ENCODE data around the gene ACSL3. TPM values are rescaled to one million over a fixed set of nuclear protein-coding genes. Genes with fewer than 3 reads are reported as not detected.

The ACSL3 gene
- total RNA-seq, 3 donors from 2014 or later (not counting 1 experiment from before 2014, with no cell fraction given), result 55.4 to 86.6 (median 66.7) TPM

DNA sequence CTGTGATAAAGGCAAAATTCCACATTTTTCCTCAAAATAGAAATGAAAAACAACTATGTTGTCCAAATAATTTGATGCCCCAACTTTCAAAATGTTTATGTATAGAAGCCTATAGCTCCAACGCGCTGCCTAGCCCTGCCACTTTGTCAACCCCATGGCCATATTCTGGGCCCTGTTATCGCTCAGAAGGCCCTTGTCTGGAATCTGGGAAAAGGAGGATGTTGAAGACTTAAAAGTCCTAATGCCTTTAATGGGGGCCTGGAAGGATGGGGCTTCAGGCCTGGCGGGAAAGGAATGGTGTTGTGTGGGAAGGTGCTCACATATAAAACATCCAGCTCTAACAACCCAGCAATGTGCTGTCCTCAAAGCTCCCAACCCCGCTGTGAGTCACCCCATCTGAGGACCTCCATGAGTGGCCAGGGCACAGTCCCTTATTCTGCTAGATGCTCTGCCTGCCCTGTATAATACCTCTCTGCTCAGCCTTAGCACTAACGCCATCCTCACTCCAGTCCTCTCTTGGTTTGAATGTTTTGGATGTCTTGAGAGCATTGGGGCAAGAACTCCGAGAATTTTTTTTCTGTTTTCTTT is 86.0 kb downstream of the ACSL3 start:
- H3K9me3 Mint-ChIP-seq, result no peaks in the 10 kb centered on the region
- no peak overlapping the region for H3K27ac Mint-ChIP-seq
- peaks cover 0 to 7% of the 10 kb centered on the region in 2 donors for H3K27me3 Mint-ChIP-seq (ENCODE audit: low read depth in 2 of 2)
- H3K27me3 ChIP-seq (ENCODE audit: control insufficient read depth, insufficient read depth, low read length), result no peaks in the 10 kb centered on the region
- no peaks in the 10 kb centered on the region for H3K36me3 Mint-ChIP-seq
- no peaks in the 10 kb centered on the region for H3K9me3 ChIP-seq (ENCODE audit: control insufficient read depth, insufficient read depth, low read length)
- intact Hi-C loops (cut with micrococcal nuclease), result no loop called here
- H3K4me1 ChIP-seq (ENCODE audit: control insufficient read depth, insufficient read depth, low read length), result no peaks in the 10 kb centered on the region
- H3K4me3 Mint-ChIP-seq, result no peak overlapping the region
- no peak overlapping the region for H3K27ac ChIP-seq (ENCODE audit: low read length)
- H3K36me3 ChIP-seq (ENCODE audit: control insufficient read depth, insufficient read depth, low read length), result no peaks in the 10 kb centered on the region
- TF ChIP-seq, protein P1, sequence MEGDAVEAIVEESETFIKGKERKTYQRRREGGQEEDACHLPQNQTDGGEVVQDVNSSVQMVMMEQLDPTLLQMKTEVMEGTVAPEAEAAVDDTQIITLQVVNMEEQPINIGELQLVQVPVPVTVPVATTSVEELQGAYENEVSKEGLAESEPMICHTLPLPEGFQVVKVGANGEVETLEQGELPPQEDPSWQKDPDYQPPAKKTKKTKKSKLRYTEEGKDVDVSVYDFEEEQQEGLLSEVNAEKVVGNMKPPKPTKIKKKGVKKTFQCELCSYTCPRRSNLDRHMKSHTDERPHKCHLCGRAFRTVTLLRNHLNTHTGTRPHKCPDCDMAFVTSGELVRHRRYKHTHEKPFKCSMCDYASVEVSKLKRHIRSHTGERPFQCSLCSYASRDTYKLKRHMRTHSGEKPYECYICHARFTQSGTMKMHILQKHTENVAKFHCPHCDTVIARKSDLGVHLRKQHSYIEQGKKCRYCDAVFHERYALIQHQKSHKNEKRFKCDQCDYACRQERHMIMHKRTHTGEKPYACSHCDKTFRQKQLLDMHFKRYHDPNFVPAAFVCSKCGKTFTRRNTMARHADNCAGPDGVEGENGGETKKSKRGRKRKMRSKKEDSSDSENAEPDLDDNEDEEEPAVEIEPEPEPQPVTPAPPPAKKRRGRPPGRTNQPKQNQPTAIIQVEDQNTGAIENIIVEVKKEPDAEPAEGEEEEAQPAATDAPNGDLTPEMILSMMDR (IDR thresholded peaks at IDR 0.05), result no peak
- no peak overlapping the region for H3K4me3 ChIP-seq (ENCODE audit: low read length)
- 95% methylated on average over 5 of the region's 7 CpGs for WGBS (ENCODE audit: insufficient coverage)
- no peak for ATAC-seq
- H3K4me1 Mint-ChIP-seq, result no peaks in the 10 kb centered on the region
- DNase-seq, result no peak

DNA sequence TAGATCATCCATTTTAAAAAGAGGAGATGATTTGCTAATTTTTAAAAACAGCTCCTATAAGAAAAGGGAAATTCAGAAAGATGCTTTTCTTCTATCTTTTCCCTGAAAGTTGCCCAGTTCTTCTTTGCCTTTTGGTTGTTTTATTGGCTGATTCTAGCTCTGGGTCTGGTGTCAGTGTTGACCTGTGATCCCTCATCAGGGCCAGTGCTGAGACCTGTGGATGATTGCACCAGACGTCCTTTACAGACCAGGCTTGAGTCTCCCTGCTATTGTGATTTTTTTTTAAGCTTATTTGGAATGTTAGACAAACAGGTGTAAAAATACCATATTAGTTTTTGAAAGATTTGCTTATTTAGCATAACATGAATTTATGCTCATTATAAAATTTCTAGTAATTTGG is 88.2 kb downstream of the ACSL3 start:
- H3K36me3 Mint-ChIP-seq, result no peaks in the 10 kb centered on the region
- DNase-seq (no peak), ATAC-seq (no peak)
- Histone ChIP-seq H3K9me3 (ENCODE audit: control insufficient read depth, insufficient read depth, low read length) (no peaks in the 10 kb centered on the region), H3K4me1 (ENCODE audit: control insufficient read depth, insufficient read depth, low read length) (no peaks in the 10 kb centered on the region), H3K27me3 (ENCODE audit: control insufficient read depth, insufficient read depth, low read length) (no peaks in the 10 kb centered on the region), H3K27ac (ENCODE audit: low read length) (no peak overlapping the region), H3K36me3 (ENCODE audit: control insufficient read depth, insufficient read depth, low read length) (no peaks in the 10 kb centered on the region), H3K4me3 (ENCODE audit: low read length) (no peak overlapping the region)
- WGBS (ENCODE audit: insufficient coverage), result 71% methylated on average over 1 of the region's 1 CpG
- H3K27me3 Mint-ChIP-seq (ENCODE audit: low read depth in 2 of 2), result peaks cover 4 to 7% of the 10 kb centered on the region in 2 donors
- H3K4me3 Mint-ChIP-seq, result no peak overlapping the region
- H3K27ac Mint-ChIP-seq, result no peak overlapping the region
- intact Hi-C loops (cut with micrococcal nuclease), result no loop called here
- H3K9me3 Mint-ChIP-seq, result no peaks in the 10 kb centered on the region
- TF ChIP-seq, protein P1 (IDR thresholded peaks at IDR 0.05), result no peak
- H3K4me1 Mint-ChIP-seq, result no peaks in the 10 kb centered on the region

DNA sequence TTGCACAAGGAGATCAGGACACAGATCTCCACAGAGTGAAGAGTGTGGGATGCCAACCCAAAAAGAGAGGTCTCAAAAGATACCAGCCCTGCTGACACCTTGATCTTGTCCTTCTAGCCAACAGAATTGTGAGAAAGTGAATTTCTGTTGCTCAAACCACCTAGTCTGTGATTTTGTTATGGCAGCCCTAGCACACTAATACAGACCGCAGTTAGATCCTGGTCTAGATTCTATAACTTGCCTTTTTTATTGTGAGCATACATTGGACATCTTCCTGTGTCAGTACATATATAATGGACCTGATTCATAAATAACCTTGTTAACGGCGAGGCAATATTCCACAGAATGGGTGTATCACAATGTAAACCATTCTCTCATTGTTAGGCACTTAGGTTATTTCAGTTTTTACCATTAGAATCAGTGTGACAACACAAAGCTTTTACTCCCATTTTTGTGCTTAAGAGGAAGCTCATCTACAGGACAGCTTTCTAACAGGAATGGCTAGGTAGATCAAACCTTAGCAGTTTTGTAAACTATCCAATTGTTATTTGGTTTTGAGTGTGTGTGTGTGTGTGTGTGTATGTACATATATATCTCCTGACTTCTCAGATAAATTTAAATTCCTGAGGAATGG is 89.0 kb downstream of the ACSL3 start:
- no peak overlapping the region for H3K4me3 Mint-ChIP-seq
- peaks cover 7 to 10% of the 10 kb centered on the region in 2 donors for H3K27me3 Mint-ChIP-seq (ENCODE audit: low read depth in 2 of 2)
- no peaks in the 10 kb centered on the region for H3K4me1 Mint-ChIP-seq
- no peak overlapping the region for H3K27ac Mint-ChIP-seq
- TF ChIP-seq, protein P1 (IDR thresholded peaks at IDR 0.05), result no peak
- Histone ChIP-seq H3K4me1 (ENCODE audit: control insufficient read depth, insufficient read depth, low read length) (no peaks in the 10 kb centered on the region), H3K4me3 (ENCODE audit: low read length) (no peak overlapping the region), H3K27me3 (ENCODE audit: control insufficient read depth, insufficient read depth, low read length) (no peaks in the 10 kb centered on the region), H3K36me3 (ENCODE audit: control insufficient read depth, insufficient read depth, low read length) (no peaks in the 10 kb centered on the region), H3K27ac (ENCODE audit: low read length) (no peak overlapping the region), H3K9me3 (ENCODE audit: control insufficient read depth, insufficient read depth, low read length) (no peaks in the 10 kb centered on the region)
- intact Hi-C loops (cut with micrococcal nuclease), result no loop called here
- DNase-seq, result no peak
- 94% methylated on average over 3 of the region's 3 CpGs for WGBS (ENCODE audit: insufficient coverage)
- H3K9me3 Mint-ChIP-seq, result no peaks in the 10 kb centered on the region
- no peaks in the 10 kb centered on the region for H3K36me3 Mint-ChIP-seq
- no peak for ATAC-seq
